Neural progenitor cell (in vitro differentiated cells): ENCODE data around the gene PPARA.

Experiments used
- EZH2 ChIP-seq: fragments of 200-600 bp; sonication (generic); IDR thresholded peaks from 2 replicates; pipeline ENCODE4 v1.6.1; 2017; ENCODE audit warnings: antibody characterized with exemption, mild to moderate bottlenecking, moderate library complexity
- EZH2phosphoT487 ChIP-seq: fragments of 200-600 bp; sonication (generic); IDR thresholded peaks from 2 replicates; pipeline ENCODE4 v1.6.1; 2017; ENCODE audit warnings: antibody characterized with exemption
- TF ChIP-seq, protein P1 (sequence below): fragments of 200-600 bp; sonication (generic); IDR thresholded peaks from 2 replicates; pipeline ENCODE4 v1.5.1; 2017; ENCODE audit warnings: antibody characterized with exemption, mild to moderate bottlenecking

DNA sequence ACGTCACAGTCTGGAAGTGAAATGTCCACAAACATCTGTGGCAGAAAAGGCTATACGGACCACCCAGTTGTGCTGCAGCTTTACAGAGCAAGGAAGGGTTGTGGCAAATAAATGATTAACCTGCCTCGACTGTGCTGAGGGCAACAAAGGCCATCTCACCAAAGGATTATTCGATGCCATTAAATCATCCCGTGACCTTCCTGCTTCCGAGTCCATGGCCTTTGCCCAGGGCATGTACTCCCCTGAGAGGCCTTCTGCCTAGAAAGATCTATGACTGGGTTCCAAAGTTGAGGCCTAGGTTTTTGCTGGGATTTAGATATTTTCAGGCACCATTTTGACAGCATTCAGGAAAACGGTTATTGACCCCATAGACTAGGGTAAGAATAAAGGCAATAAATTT is 90.6 kb downstream of the PPARA start:
- TF ChIP-seq, protein P1, sequence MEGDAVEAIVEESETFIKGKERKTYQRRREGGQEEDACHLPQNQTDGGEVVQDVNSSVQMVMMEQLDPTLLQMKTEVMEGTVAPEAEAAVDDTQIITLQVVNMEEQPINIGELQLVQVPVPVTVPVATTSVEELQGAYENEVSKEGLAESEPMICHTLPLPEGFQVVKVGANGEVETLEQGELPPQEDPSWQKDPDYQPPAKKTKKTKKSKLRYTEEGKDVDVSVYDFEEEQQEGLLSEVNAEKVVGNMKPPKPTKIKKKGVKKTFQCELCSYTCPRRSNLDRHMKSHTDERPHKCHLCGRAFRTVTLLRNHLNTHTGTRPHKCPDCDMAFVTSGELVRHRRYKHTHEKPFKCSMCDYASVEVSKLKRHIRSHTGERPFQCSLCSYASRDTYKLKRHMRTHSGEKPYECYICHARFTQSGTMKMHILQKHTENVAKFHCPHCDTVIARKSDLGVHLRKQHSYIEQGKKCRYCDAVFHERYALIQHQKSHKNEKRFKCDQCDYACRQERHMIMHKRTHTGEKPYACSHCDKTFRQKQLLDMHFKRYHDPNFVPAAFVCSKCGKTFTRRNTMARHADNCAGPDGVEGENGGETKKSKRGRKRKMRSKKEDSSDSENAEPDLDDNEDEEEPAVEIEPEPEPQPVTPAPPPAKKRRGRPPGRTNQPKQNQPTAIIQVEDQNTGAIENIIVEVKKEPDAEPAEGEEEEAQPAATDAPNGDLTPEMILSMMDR = no peak
- TF ChIP-seq EZH2 (no peak), EZH2phosphoT487 (no peak)
